Astrocyte of the spinal cord (primary cell): ENCODE results near the gene ILDR2.

ENCODE experiments used
- DNase-seq: peaks from one replicate; pipeline ENCODE4 v3.0.0; 2011; ENCODE audit warnings: low read depth, low spot score
- H3K4me3 ChIP-seq: 2 replicates; pipeline ENCODE4 v1.5.1; 2011; ENCODE audit warnings: low read depth, mild to moderate bottlenecking, low read length, moderate library complexity
- in situ Hi-C: cut with HindIII; loops from 2 replicates; pipeline ENCODE4 v1.10.0; 2017; ENCODE audit warnings: low sequenced_read_pairs
- TF ChIP-seq, protein P1 (sequence below): IDR thresholded peaks from 2 replicates; pipeline ENCODE4 v1.5.1; 2012; ENCODE audit warnings: low read depth, mild to moderate bottlenecking, low read length, inconsistent platforms

ILDR2 gene

DNA sequence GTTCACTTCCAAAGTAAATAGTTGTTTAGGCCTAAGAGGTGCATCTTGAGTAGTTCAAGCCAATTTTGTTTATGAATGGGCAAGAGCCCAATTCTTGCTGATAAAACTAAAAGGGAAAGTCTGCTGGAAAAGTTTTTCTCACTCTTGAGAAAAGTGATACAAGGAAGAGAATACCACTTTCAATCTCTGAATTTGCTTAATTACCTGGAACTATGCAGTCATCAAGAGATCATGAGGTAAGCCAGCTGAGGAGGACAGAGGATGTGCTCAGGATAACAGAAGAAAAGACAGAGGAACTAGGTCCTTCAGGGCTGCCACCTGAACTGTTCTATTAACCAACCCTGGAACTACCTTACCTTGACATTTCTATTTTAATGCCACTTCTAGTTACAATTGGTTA, 42.2 kb downstream of the ILDR2 start:
- no peak overlapping the region for H3K4me3 ChIP-seq
- no peak for DNase-seq
- in situ Hi-C loops, result no loop called here
- TF ChIP-seq, protein P1, sequence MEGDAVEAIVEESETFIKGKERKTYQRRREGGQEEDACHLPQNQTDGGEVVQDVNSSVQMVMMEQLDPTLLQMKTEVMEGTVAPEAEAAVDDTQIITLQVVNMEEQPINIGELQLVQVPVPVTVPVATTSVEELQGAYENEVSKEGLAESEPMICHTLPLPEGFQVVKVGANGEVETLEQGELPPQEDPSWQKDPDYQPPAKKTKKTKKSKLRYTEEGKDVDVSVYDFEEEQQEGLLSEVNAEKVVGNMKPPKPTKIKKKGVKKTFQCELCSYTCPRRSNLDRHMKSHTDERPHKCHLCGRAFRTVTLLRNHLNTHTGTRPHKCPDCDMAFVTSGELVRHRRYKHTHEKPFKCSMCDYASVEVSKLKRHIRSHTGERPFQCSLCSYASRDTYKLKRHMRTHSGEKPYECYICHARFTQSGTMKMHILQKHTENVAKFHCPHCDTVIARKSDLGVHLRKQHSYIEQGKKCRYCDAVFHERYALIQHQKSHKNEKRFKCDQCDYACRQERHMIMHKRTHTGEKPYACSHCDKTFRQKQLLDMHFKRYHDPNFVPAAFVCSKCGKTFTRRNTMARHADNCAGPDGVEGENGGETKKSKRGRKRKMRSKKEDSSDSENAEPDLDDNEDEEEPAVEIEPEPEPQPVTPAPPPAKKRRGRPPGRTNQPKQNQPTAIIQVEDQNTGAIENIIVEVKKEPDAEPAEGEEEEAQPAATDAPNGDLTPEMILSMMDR, result no peak

DNA sequence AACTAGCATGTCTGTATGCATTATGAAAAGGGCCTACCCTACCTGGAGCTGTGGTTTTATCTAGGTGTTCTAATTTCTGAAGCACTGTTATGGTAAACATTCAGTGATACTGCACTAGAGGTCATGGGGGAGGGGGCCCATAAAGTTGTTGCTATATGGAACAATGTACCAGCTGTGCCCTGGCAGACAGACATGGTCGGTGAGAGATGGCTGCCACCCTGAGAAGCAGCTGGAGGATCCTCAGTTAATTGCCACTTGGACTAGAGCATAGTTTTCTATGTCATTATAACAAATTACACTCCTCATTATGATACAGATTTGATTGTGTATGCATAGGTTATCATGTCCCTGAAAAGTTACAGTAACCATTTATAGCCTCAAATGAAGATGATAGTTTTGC, 45.4 kb downstream of the ILDR2 start:
- DNase-seq, result no peak
- TF ChIP-seq, protein P1, result no peak
- H3K4me3 ChIP-seq, result no peak overlapping the region
- in situ Hi-C loops, result no loop called here

GRCh38 chr1:166927701-166928100, 47.6 kb downstream of the ILDR2 start:
- in situ Hi-C loops, result no loop called here
- DNase-seq, result no peak
- TF ChIP-seq, protein P1, result no peak
- H3K4me3 ChIP-seq, result no peak overlapping the region

GRCh38 chr1:166925810-166926478, 49.4 kb downstream of the ILDR2 start:
- H3K4me3 ChIP-seq, result no peak overlapping the region
- TF ChIP-seq, protein P1, result no peak
- in situ Hi-C loops, result no loop called here
- DNase-seq, result peak; percentile 83

- no peak overlapping the region for H3K4me3 ChIP-seq
- TF ChIP-seq, protein P1, result no peak
- in situ Hi-C loops, result no loop called here
- peak; percentile 22 for DNase-seq
Measured at GRCh38 chr1:166924823-166925541, 50.4 kb downstream of the ILDR2 start.

GRCh38 chr1:166920561-166921475, 54.5 kb downstream of the ILDR2 start:
- DNase-seq, result peak; percentile 25
- peak overlapping the region; percentile 10 for H3K4me3 ChIP-seq
- in situ Hi-C loops, result no loop called here
- TF ChIP-seq, protein P1, result no peak
